NCI-H128 (cell line): ENCODE results near the gene NFKBIL1.
A peak's percentile ranks its signal among the peaks of the same experiment; 100 is the strongest.
"Not testable (repeated sequence)": the region's sequence is repeated elsewhere in the genome, so short reads cannot be mapped to it uniquely, and the experiment has no call there.

Experiments
- DNase-seq: peaks from one replicate; lab custom pipeline; 2025; ENCODE audit not compliant: unreplicated experiment; lab: John Stamatoyannopoulos, UW

NFKBIL1 gene

GRCh38 chr6:31534521-31535040 lies 12.8 kb upstream of the NFKBIL1 start:
- no peak for DNase-seq

- no peak for DNase-seq
Observed at GRCh38 chr6:31535538-31536324, 11.7 kb upstream of the NFKBIL1 start.

- DNase-seq: no peak
Observed at GRCh38 chr6:31538805-31539400, 8.5 kb upstream of the NFKBIL1 start.

- no peak for DNase-seq
Observed at GRCh38 chr6:31540640-31541039, 6.8 kb upstream of the NFKBIL1 start.

GRCh38 chr6:31541059-31541657 lies 6.2 kb upstream of the NFKBIL1 start:
- DNase-seq: no peak

GRCh38 chr6:31541658-31542521 lies 5.5 kb upstream of the NFKBIL1 start, which contains the start of gene DDX39B:
Gene DDX39B, minus strand, starts transcription at chr6:31542003. Its CDS starts 1,471 bp downstream, at chr6:31540532.
- peak; percentile 91 for DNase-seq

GRCh38 chr6:31543639-31544038 lies 3.8 kb upstream of the NFKBIL1 start:
- DNase-seq: no peak

- no peak for DNase-seq
Observed at GRCh38 chr6:31544676-31545075, 2.7 kb upstream of the NFKBIL1 start.

- DNase-seq: no peak
Observed at GRCh38 chr6:31545291-31545690, 2.1 kb upstream of the NFKBIL1 start.

GRCh38 chr6:31546339-31546957 lies 960 bp upstream of the NFKBIL1 start, which contains the start of gene ATP6V1G2:
Gene ATP6V1G2, minus strand, starts transcription at chr6:31546608. Its CDS starts 49 bp downstream, at chr6:31546559.
- DNase-seq: peak; percentile 89

- no peak for DNase-seq
Observed at GRCh38 chr6:31547727-31548543, 527 bp downstream of the NFKBIL1 start.

GRCh38 chr6:31548544-31548873 lies 1.1 kb downstream of the NFKBIL1 start:
- no peak for DNase-seq

- not testable (repeated sequence) for DNase-seq
Observed at GRCh38 chr6:31551371-31551770, 4.0 kb downstream of the NFKBIL1 start.

GRCh38 chr6:31556307-31556706 lies 8.9 kb downstream of the NFKBIL1 start:
- no peak for DNase-seq

- no peak for DNase-seq
Observed at GRCh38 chr6:31557443-31558317, 10.3 kb downstream of the NFKBIL1 start.

GRCh38 chr6:31558318-31558625 lies 10.9 kb downstream of the NFKBIL1 start:
- no peak for DNase-seq

GRCh38 chr6:31558631-31559500 lies 11.5 kb downstream of the NFKBIL1 start:
- DNase-seq: no peak

GRCh38 chr6:31559606-31559957 lies 12.2 kb downstream of the NFKBIL1 start:
- no peak for DNase-seq
